HG03378 (cell line): ENCODE results near the gene CSNK1A1.

ENCODE experiments used
- ATAC-seq: cut with Tn5 transposase; IDR thresholded peaks from one replicate; pipeline ENCODE4 v1.9.1; 2021; ENCODE audit warnings: mild to moderate bottlenecking, moderate library complexity; ENCODE audit not compliant: unreplicated experiment

Gene CSNK1A1

DNA sequence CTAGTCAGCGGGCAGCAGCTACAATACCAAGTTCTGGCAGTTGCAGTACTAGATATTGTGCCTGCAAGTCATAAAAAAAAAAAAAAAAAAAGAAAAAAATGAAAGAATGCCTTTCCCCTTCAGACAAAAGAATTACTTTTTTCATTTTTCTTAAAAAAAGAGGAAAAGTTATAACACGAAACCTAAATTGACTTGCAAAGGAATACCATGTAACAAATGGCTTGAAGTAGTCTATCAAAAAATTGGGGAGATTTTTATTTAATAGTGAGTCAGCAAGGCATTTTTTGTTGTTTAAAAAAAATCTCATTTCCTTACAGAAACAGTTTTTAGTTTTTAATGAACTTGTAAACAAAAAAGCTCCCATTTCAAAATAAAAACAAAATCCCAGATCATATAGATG is 55.6 kb downstream of the CSNK1A1 start:
- no peak for ATAC-seq

DNA sequence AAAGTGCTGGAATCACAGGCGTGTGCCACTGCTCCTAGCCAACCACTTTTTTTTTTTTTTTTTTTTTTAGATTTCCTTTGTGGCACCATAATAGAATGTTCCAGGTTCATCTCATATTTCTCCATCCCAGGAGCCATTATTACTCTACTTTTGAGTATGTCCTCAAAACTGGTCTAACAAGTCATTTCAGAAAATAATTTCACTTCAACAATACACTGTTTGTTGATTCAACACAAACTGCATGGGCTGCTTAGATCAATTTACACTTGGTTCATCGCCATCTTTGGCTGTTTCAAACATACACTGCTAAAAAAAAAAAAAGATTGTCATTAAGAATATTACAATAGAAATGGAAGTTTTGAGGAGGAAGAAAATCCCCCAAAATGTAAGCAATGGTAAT is 57.9 kb downstream of the CSNK1A1 start:
- ATAC-seq: no peak

DNA sequence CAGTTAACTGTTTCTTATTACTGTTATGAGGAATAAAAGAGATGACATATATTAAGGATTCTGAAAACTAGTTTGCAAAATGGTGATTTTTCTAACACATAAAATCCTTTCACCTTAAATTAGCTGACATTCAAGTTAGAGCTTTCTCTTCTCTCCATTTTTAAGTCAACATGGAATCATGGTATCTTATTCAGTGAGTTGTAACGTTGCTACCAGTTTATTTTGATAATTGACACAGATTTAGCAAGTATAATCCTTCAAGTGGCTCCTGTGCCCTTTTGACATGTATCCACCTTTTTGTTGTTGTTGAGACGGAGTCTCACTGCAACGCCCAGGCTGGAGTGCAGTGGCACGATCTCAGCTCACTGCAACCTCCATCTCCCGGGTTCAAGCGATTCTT is 58.5 kb downstream of the CSNK1A1 start:
- no peak for ATAC-seq

DNA sequence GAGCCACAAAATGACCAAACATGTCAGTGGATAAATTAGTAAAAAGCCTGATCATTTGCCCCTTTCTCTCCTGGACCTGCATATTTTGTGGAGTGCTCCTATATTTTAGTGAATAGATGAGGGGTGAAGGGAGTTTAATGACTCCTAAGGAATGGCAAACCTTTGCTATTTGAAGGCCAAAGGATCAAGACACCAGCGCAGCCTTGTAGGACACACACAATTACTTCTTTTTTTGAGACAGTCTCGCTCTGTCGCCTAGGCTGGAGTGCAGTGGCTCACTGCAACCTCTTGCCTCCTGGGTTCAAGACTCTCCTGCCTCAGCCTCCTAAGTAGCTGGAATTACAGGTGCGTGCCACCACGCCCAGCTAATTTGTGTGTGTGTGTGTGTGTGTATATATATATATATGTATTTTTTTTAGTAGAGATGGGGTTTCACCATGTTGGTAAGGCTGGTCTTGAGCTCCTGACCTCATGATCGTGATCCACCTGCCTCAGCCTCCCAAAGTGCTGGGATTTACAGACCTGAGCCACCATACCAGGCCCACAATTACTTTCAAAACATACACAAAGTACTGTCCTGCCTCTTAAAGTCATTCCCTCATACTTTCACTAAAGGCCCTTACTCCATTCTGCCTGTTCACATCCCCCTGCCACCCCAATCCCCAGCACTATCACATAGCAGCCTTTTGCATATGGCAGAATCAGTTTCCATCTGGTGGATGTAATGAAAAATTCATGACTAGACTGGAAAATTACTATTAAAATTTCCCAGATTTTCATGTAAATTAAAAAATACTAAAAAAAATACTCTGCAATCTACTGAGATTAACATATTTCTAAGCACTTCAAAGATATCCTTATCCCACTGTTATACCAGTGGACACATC is 60.4 kb downstream of the CSNK1A1 start:
- ATAC-seq: no peak

DNA sequence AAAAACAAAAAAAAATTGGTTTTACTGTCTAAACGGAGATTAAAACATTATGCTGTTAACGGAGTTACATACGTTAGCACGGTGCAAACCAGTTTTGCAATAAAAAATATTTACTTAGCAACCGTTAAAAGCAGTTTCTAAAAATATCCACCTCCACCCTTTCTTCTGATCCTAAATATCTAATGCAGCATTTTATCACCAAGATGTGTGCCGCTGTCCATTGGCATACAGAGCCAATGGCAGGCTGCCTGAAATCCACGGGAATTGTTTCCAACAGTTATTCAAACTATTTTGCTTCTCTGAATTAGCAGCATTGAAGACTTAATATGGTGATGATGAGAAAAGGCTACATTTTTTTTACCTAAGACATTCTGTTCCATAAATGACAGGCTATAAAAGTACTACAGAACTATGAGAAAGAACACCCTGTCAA is 61.6 kb downstream of the CSNK1A1 start:
- no peak for ATAC-seq

DNA sequence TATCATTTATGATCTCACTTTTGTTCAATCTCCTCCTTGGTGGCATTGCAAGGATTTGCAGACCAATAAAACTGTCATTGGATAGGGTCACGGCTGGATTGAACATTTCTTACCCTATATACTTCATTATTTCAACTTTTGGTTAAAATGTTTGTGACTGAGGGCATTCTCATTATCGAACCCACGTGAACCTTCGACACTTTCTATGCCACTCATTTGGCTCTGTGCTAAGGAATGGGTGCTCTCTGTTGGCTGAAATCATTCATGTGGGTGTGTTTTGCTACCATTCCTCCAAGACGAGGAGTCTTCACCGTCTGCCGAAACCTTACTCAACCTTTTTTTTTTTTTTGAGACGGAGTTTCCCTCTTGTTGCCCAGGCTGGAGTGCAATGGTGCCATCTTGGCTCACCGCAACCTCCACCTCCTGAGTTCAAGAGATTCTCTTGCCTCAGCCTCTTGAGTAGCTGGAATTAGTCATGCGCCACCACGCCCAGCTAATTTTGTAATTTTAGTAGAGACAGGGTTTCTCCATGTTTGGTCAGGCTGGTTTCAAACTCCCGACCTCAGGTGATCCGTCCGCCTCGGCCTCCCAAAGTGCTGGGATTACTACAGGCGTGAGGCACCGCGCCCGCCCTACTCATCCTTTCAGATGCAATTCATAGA is 62.5 kb downstream of the CSNK1A1 start:
- ATAC-seq: no peak

DNA sequence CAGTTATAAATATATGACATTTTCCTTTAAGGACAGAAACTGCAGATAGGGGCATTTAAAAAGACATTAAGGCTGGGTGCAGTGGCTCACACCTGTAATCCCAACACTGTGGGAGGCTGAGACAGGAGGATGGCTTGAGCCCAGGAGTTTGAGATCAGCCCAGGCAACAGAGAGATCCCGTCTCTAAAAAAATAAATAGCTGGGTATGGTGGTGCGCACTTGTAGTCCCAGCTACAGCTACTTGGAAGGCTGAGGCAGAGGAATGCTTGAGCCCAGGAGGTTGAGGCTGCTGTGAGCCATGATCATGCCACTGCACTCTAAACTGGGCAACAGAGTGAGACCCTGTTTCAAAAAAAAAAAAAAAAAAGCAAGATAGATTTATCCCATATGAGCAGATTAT is 63.6 kb downstream of the CSNK1A1 start:
- ATAC-seq: no peak

DNA sequence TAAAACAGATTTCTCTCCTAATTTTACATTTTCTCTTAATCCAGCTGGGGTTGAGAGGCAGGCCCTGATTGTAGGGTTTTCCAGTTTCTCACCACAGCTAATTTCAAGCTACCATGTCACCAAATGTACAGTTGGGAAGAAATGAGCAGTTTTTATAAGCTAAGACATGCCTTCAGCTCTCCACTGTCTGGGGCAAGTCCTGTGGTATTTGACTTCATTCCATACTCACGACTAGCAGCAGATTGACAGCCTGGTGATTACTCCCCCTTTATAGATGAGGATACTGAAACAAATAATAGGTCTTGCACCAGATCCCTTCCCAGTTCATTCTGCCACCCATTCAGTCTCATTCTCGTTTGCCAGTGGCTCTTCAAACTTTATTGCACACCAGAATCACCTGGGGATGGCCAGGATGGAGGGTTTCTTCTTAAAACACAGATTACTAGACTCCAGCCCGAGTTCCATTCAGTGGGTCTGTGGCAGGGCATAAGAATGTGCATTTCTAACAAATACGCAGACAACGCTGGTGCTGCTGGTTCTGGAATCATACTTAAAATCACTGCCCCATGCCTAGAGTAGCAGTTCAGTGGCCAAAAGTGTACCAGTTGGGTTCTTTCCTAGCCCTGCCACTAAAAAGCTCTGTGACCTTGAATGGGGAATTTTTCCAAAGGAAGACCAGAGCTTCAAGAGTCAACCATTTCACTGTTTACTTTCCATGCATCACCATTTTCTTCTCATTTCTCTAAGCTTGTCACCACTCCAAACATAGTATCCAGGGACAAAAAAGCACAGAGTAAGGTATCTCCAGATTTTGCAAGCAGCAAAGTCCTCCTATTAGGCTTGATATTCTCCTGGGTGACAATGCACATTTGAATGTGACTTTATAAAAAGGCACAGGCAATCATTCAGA is 64.3 kb downstream of the CSNK1A1 start:
- no peak for ATAC-seq

DNA sequence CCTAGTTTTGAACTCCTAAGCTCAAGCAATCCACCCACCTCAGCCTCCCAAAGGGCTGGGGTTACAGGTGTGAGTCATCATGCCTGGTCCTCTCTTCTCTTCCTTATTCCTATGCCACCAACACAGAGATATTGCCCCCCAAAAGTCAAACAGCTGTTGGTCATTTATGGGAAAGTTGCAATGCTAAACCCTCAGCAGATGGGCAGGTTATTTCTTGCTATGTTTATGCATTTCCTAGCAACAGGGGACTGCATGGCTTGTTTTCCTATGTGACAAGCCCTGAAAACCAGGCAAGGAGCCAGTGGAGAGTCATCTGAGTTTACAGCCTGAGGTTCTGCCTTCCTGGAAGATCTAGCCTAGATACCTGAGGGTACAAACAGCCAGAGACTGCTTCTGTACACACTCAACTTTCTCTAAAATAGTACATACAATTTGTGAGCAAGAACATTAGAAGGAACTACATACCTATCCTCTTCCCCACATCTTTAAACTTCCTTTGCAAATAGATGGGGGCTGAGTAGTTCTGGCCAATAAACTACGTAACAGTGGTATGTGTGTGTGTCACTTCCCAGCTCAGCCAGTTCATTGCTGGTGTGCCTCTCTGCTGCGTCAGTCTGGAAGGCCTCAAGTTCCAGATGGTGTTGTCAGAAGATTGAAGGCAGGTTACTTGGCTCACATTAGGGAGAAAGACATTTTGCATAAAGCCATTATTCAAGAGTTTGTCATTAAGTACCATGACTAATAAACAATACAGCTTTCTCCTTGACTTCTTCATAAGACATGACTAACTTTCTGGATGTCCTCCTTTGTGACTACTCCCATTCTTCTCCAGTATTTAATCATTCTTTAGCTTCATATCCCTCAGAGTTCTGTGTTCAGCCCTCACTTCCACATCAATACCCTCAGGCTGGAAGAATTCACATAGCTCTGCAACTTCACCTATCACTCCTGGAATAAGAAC is 65.3 kb downstream of the CSNK1A1 start:
- no peak for ATAC-seq

DNA sequence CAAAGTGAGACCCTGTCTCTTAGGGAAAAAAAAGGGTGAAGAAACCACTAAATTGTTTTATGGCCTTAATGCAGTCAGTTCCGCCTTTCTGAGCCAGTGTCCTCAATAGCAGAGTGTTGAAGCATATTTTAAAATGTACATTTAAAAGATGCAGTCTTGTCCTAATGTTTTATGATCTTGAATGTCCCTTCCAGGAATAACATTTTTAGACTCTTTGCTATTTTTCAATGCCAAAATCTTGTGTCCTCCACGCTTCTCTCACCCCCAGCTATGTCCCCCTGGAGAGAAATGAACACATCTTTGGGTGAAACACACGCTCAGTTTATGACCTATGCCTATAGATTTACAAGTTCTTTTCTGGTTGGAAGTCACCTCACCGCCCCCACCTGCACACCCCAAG is 69.8 kb downstream of the CSNK1A1 start:
- ATAC-seq: no peak

DNA sequence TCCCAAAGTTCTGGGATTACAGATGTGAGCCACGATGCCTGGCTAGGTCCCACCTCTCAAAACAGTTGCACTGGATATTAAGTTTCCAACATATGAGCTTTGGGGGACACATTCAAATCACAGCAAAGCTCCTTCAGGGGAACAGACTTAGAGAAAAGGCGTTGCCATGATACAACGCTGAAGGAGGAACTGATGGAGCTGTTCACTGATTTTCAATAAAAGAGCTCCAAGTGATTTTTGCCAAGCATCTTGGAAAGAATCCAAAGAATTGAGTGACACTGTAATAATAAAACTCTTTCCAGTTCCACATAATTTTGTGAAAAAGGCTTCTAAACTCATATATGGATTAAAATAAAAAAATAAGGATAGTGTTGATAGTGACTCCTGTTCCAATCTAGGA is 72.5 kb downstream of the CSNK1A1 start:
- ATAC-seq: no peak

DNA sequence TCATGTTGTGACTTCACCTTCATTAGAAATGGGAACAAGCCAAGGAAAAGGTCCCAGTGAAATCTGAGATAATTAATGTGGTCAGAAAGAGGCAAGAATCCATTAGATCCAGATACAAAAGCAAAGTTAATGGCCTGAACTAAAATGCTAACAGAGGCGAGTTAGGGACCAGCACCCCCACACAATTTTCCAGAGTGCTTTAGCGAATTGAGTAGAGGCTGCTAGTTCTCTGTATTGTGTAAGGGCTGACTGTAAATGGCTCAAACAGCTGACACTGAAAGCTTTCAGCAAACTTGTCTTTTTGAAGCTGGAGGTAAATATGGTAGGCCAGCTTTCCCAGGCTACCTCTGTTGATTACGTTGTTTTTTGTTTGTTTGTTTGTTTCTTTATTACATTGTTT is 75.5 kb downstream of the CSNK1A1 start:
- no peak for ATAC-seq

DNA sequence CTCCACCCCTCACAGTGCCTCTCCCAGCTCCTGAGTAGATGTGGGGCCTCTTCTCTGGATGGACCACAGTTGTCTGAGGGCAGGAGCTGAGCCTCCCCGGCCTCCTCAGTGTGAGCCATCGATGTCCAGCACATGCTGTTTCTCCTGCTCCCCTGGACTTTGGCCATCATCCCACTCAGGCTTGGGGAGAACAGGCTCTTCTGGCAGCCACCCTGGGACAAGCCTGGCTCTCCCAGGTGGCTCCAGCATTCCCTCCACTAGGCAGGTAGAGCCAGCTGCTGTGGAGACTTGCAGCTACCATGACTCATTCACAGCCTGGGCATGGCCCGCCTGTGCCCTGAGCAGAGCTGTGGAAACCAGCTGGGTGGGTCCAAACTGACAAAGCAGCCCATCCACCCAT is 77.0 kb downstream of the CSNK1A1 start:
- no peak for ATAC-seq

DNA sequence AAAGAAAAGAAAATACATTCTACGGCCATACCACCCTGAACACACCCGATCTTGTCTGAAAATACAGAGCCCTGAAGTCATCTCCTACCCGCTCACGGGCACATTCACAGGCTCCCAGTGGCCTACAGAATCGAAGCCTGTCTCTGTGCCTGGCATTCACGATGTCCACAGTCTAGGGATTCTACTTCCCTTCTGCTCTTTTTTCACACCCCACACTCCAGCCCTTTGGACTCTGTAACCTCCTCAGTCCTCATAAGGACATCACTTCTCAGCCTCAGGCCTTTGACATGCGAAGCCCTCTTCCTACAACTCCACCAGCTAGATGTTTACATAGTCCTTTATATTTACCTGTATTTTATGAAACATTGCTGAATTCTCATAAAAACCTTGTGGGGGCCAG is 77.8 kb downstream of the CSNK1A1 start:
- ATAC-seq: no peak

DNA sequence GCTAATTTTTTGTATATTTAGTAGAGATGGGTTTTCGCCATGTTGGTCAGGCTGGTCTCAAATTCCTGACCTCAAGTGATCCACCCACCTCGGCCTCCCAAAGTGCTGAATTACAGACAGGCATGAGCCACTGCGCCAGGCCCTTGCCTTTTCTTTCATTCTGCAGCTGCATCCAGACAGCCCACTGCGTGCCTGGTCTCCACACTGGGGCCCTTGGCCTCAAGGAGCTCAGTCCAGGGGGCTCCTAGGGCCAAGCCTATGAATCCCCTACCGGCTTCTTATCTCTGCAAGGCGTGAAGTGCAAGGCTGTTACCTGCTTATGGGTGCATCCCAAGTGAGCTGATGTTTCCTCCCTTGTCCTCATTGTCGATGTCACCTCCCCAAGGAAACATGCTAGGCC is 78.8 kb downstream of the CSNK1A1 start:
- ATAC-seq: no peak

DNA sequence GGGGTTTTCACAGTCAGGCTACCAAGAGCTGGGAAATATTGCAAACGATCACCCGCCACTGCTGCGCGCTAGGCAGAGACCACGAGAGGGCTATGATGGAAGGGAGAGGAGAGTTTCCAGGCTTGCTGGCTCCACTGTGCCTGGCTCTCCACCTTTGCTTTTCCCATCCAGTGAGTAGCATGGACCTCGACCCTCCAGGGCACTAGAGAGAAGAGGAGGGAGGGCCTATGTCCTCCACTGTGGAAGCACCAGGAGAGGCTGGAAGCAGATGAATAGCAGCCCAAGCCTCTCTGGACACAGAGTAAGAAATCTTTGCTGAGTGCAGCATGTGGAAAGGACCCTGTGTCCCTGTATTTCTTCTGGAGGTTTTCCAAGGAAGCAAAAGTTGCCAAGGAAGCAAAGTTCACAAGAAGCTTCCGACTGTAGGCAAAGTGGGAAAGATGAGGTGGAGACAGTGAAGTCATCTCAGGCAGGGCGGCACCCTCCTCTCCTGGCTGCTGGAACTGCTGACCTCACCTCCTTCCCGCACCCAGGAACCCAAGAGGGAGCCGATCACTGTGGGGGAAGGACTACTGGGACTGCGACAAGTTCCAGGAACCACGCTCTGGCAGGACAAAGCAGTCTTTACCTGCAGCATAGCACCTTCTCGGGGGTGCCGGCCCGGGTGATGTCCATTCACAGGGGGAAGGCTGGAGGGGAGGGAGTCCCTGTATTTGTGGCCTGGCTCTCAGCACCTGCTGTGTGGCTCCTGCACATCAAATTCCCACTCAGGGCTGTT is 79.6 kb downstream of the CSNK1A1 start:
- no peak for ATAC-seq

DNA sequence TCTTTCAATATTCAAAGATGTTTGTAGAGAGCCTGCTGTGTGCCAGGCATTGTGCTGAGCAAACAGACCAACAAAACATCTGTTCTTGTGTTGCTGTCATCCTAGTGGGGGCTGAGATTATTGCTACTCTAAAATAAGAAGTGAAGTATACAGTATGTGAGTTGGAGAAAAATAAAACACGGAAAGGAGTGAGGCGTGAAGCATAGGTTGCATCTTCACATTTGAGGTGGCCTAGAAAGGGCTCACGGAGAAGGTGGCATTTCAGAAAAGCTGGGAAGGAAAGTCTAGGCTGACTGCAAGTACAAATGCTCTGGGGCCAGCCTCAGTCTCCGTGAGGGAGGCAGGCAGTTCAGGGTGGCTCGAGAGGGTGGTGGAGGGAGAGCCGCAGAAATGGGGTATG is 80.3 kb downstream of the CSNK1A1 start:
- no peak for ATAC-seq

DNA sequence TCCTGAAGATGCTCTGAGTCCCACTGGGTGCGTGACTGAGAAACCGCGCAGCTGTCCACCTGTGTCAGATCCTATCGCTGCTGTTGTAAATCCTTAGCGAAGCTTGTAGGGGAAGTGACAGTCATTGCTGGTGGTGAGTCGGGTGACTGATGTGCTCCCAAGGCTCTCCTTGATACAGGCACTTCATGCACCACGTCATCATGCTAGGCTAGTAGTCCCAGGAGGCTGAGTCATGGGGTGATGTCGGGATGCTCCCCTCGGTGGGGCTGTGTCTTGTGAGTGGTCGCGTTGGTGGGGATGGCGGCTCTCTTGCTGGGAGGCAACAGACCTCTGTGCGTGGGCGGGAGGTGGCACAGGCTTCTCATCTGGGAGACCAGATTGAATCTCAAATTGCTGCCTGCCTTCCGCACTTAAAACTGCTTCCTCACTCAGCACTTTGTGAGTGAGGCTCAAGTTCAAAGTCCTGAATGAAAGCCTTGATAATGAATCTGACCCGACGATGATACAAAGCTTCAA is 84.7 kb downstream of the CSNK1A1 start:
- ATAC-seq: no peak

DNA sequence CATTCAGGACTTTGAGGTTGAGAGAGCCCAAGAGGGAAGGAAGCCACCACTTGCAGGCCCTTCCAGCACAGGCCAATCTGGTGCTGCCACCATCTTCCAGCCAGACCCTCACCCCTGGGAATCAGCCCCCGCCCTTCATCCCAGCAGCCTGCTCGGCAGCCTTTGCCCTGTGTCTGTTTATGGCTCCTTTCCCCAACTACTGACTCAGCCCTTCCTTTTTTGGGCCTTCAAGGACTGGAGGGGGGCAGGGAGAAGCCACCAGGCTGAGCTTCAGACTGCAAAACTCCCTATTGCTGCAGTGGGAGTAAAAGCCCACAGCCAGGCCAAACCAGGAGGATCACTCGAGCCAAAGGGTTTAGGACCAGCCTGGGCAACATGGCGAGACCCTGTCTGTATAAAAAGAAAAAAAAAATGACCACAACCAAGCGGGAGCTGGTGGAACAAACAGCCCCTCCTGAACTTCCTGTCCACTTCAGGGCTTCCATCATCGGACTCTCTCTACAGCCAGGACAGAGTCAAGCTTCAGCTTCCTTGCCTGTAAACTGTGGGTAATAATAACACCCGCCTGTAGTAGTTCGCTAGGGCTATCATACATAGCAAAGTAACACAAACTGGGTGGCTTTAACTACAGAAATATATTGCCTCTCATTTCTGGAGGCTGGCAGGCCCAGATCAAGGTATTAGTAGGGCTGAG is 86.3 kb downstream of the CSNK1A1 start:
- ATAC-seq: no peak
